Thyroid gland (tissue), 4 donors: ENCODE results near the gene PHACTR1.

ENCODE experiments used
- CTCF ChIP-seq, 6 experiments: fragments of 200-600 bp in 3 of 6; fragments of 450-650 bp in 3 of 6; sonication (generic) in 3 of 6; IDR thresholded peaks; one replicate each; pipeline ENCODE4 v1.5.1; 2016 to 2019; ENCODE audit warnings: antibody characterized with exemption in 6 of 6, mild to moderate bottlenecking in 2 of 6, inconsistent platforms in 1 of 6, moderate library complexity in 1 of 6
- POLR2A ChIP-seq, 2 donors: fragments of 450-650 bp; IDR thresholded peaks; one replicate each; pipeline ENCODE4 v1.6.1; 2017; ENCODE audit warnings: antibody characterized with exemption in 2 of 2, mild to moderate bottlenecking in 2 of 2, moderate library complexity in 1 of 2

- TF ChIP-seq CTCF (IDR thresholded peaks at IDR 0.05) (no peak), POLR2A (IDR thresholded peaks at IDR 0.05) (no peak)
Observed at GRCh38 chr6:12842114-12842513, 125.5 kb downstream of the PHACTR1 start.
